ENCODE measurements around the gene HTR3B. TPM values are rescaled to one million over a fixed set of nuclear protein-coding genes. Genes with fewer than 3 reads are reported as not detected.

The HTR3B gene
- polyA plus RNA-seq, 2 of the 4 experiments (the other 2 are of a cell fraction): not detected

- TF ChIP-seq, protein P1, sequence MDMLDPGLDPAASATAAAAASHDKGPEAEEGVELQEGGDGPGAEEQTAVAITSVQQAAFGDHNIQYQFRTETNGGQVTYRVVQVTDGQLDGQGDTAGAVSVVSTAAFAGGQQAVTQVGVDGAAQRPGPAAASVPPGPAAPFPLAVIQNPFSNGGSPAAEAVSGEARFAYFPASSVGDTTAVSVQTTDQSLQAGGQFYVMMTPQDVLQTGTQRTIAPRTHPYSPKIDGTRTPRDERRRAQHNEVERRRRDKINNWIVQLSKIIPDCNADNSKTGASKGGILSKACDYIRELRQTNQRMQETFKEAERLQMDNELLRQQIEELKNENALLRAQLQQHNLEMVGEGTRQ (IDR thresholded peaks at IDR 0.05): no peak
Measured at GRCh38 chr11:113979431-113979830, 74.8 kb downstream of the HTR3B start (continued).

GRCh38 chr11:113980785-113981184 is 76.2 kb downstream of the HTR3B start:
- Histone ChIP-seq H3K27ac (no peak overlapping the region), H3K4me2 (no peak overlapping the region), H3K4me3 (no peak overlapping the region), H3K9me3 (no peaks in the 10 kb centered on the region), H3K4me1 (no peaks in the 10 kb centered on the region)
- no peak for ATAC-seq
- ChIA-PET POLR2A (no interaction called here), CTCF (interaction anchor here (1.3 kb wide), 1 partner anchor 281 kb away, joined by 3 read pairs; no protein-coding TSS in a partner anchor)
- TF ChIP-seq, protein P2, sequence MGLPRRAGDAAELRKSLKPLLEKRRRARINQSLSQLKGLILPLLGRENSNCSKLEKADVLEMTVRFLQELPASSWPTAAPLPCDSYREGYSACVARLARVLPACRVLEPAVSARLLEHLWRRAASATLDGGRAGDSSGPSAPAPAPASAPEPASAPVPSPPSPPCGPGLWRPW (IDR thresholded peaks at IDR 0.05): no peak
- TF ChIP-seq RAD21 (conservative IDR thresholded peaks at IDR 0.05 in 1 of 2, IDR thresholded peaks at IDR 0.05 in 1 of 2): no peak
- no peak for TF ChIP-seq RCOR1 (IDR thresholded peaks at IDR 0.05; ENCODE audit: low read depth, low read length)
- TF ChIP-seq MYC (IDR thresholded peaks at IDR 0.05; ENCODE audit: borderline replicate concordance, low read length): no peak
- TF ChIP-seq POLR2AphosphoS2 (conservative IDR thresholded peaks at IDR 0.05; ENCODE audit: low read length): no peak
- TF ChIP-seq ZSCAN20 (CRISPR knock-in tag; IDR thresholded peaks at IDR 0.05): no peak
- no peak for TF ChIP-seq REST (IDR thresholded peaks at IDR 0.05)
- TF ChIP-seq EP300 (IDR thresholded peaks at IDR 0.05): no peak
- WGBS (ENCODE audit: missing lambda C conversion rate): 12% methylated on average over 5 of the region's 6 CpGs
- no peak for DNase-seq (ENCODE audit: low read depth in 1 of 2, low spot score in 1 of 2)
- no peak for FAIRE-seq

- Histone ChIP-seq H3K4me3 (no peak overlapping the region), H3K4me1 (no peaks in the 10 kb centered on the region), H3K9me3 (no peaks in the 10 kb centered on the region), H3K27ac (no peak overlapping the region), H3K4me2 (no peak overlapping the region)
- CTCF ChIA-PET: no interaction called here
- POLR2A ChIA-PET: no interaction called here
- TF ChIP-seq RCOR1 (IDR thresholded peaks at IDR 0.05; ENCODE audit: low read depth, low read length) (no peak), ZSCAN20 (CRISPR knock-in tag; IDR thresholded peaks at IDR 0.05) (no peak)
- no peak for ATAC-seq
- FAIRE-seq: no peak
- no peak for DNase-seq (ENCODE audit: low read depth in 1 of 2, low spot score in 1 of 2)
Measured at GRCh38 chr11:113982306-113982705, 77.7 kb downstream of the HTR3B start.

GRCh38 chr11:113984781-113985180 is 80.2 kb downstream of the HTR3B start:
- H3K4me3 ChIP-seq: no peak overlapping the region
- no peak for TF ChIP-seq HEYL (CRISPR knock-in tag; IDR thresholded peaks at IDR 0.05)
- TF ChIP-seq CHD4 (IDR thresholded peaks at IDR 0.05; ENCODE audit: borderline replicate concordance): no peak
- TF ChIP-seq, protein P3, sequence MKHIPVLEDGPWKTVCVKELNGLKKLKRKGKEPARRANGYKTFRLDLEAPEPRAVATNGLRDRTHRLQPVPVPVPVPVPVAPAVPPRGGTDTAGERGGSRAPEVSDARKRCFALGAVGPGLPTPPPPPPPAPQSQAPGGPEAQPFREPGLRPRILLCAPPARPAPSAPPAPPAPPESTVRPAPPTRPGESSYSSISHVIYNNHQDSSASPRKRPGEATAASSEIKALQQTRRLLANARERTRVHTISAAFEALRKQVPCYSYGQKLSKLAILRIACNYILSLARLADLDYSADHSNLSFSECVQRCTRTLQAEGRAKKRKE (CRISPR knock-in tag; IDR thresholded peaks at IDR 0.05; ENCODE audit: low read depth): no peak
- no peak for TF ChIP-seq ESRRA (IDR thresholded peaks at IDR 0.05; ENCODE audit: borderline replicate concordance, low read length)
- TF ChIP-seq EHMT2 (IDR thresholded peaks at IDR 0.05; ENCODE audit: low read depth): no peak
- TF ChIP-seq, protein P1 (IDR thresholded peaks at IDR 0.05): no peak
- TF ChIP-seq EHF (CRISPR knock-in tag; IDR thresholded peaks at IDR 0.05): no peak
- TF ChIP-seq FOXS1 (CRISPR knock-in tag; IDR thresholded peaks at IDR 0.05): no peak
- TF ChIP-seq RAD21 (conservative IDR thresholded peaks at IDR 0.05 in 1 of 2, IDR thresholded peaks at IDR 0.05 in 1 of 2): no peak
- TF ChIP-seq FOSL2 (IDR thresholded peaks at IDR 0.05): no peak
- TF ChIP-seq FOSL2 (CRISPR knock-in tag; IDR thresholded peaks at IDR 0.05): no peak
- TF ChIP-seq RFX5 (IDR thresholded peaks at IDR 0.05): no peak
- 4% methylated on average over 6 of the region's 6 CpGs for WGBS (ENCODE audit: missing lambda C conversion rate)
- FAIRE-seq: no peak
- no peaks in the 10 kb centered on the region for H3K4me1 ChIP-seq
- H3K4me2 ChIP-seq: no peak overlapping the region
- POLR2A ChIA-PET: no interaction called here
- CTCF ChIA-PET: interaction anchor here (5.3 kb wide), 1 partner anchor 277 kb away, joined by 34 read pairs; no protein-coding TSS in a partner anchor
- no peak overlapping the region for H3K27ac ChIP-seq
- no peak for ATAC-seq
- no peaks in the 10 kb centered on the region for H3K9me3 ChIP-seq
- DNase-seq (ENCODE audit: low read depth in 1 of 2, low spot score in 1 of 2): no peak
